Stimulated activated naive CD8-positive, alpha-beta T cell treated with anti-CD3 and anti-CD28 coated beads, Interleukin-15, amount 100 ng/mL, for 72 hours (primary cell): ENCODE measurements around the gene RABEP1.
"Not testable (repeated sequence)": the region's sequence is repeated elsewhere in the genome, so short reads cannot be mapped to it uniquely, and the experiment has no call there.

Experiments
- ATAC-seq: fragments of 150-1000 bp; cut with Tn5 transposase; 2 replicates; pipeline ENCODE4 v1.10.0; 2021; ENCODE audit warnings: mild to moderate bottlenecking, moderate library complexity
- DNase-seq, 2 donors: peaks; one replicate each; pipeline ENCODE4 v3.0.0; 2021 to 2022
- H3K27ac Mint-ChIP-seq, 2 donors: one replicate each; pipeline ENCODE4 v1.8.0; 2022; ENCODE audit warnings: mild to moderate bottlenecking in 2 of 2, mixed read lengths in 2 of 2, moderate library complexity in 2 of 2
- H3K27me3 Mint-ChIP-seq: one replicate; pipeline ENCODE4 v1.8.0; 2022; ENCODE audit warnings: mixed read lengths
- H3K4me1 Mint-ChIP-seq: one replicate; pipeline ENCODE4 v1.8.0; 2022; ENCODE audit warnings: mild to moderate bottlenecking, mixed read lengths
- H3K4me3 Mint-ChIP-seq, 2 donors: one replicate each; pipeline ENCODE4 v1.8.0; 2022; ENCODE audit warnings: mild to moderate bottlenecking in 2 of 2, mixed read lengths in 2 of 2, moderate library complexity in 1 of 2
- H3K9me3 Mint-ChIP-seq, 2 donors: one replicate each; pipeline ENCODE4 v1.8.0; 2022; ENCODE audit warnings: mixed read lengths in 2 of 2

Gene RABEP1

DNA sequence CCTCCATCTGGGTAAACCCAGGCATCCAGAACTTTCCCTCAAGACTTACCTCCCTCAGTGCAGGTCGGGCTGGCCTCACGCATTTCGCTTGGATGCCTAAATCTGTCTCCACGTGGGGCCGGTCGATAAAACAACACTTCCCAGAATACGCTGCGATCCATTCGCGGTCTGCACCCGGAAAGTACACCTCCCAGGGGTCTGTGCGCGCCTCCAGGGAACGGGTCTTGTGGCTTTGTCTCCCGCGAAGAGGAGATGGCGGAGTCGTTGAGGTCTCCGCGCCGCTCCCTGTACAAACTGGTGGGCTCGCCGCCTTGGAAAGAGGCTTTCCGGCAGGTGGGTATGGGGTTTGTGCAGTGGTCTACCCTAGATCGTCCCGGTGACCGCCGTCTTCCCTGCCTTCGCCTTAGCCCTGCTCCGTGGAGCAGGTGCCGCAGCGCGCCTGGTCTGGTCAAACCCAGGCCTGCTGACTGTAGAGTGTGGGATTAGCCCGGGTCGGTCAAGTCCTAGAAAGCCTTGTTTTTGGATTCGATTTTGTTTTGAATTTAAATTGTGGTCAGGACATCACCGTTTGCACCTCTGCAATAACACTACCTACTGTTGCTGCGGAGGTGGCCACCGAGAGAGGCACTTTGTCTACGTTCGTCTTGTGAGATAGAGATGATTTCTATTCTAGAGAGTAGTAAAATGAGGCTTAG, 138.0 kb downstream of the RABEP1 start, which contains the start of gene RPAIN:
RPAIN (plus strand) TSS at position 224 of the 695 bp plus-strand sequence; CDS start at position 253, 29 bp downstream.
- peak within 1 kb of the TSS; percentile 88 to 94 for H3K4me3 Mint-ChIP-seq
- peak within 1 kb of the TSS; percentile 98 to 99 for H3K27ac Mint-ChIP-seq
- DNase-seq, result peak in 1 of 2 donors; percentile 87
- no peaks in the 10 kb centered on the region for H3K27me3 Mint-ChIP-seq
- peak; percentile 79 for ATAC-seq
- no peaks in the 10 kb centered on the region for H3K9me3 Mint-ChIP-seq
- peaks cover 43% of the 10 kb centered on the region for H3K4me1 Mint-ChIP-seq

- Mint-ChIP-seq H3K9me3 (no peaks in the 10 kb centered on the region), H3K27me3 (no peaks in the 10 kb centered on the region), H3K4me1 (peaks cover 34% of the 10 kb centered on the region), H3K27ac (no peak overlapping the region), H3K4me3 (peak overlapping the region in 1 of 2 donors; percentile 25)
- ATAC-seq, result no peak
- DNase-seq, result no peak
These were observed 140.4 kb downstream of the RABEP1 start for GRCh38 chr17:5422505-5422904.

DNA sequence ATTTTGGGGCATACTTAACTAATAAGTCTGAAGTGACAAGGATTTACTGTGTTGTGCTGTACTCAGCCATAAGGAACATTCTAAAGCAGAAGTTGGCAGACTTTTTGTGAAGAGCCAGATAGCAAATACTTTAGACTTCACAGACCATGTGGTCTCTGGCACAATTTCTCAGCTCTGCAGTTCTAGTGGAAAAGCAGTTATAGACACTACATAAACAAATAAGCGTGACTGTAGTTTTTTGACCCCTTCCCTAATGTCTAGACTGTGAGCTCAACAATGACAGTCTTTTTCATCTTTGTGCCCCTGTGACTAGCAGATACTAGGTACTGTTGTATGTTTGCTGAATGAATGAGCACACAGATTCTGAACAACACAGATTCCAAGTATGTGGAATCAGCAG, 142.8 kb downstream of the RABEP1 start:
- H3K27me3 Mint-ChIP-seq, result no peaks in the 10 kb centered on the region
- no peak for ATAC-seq
- H3K27ac Mint-ChIP-seq, result peak overlapping the region in 1 of 2 donors; percentile 69

DNA sequence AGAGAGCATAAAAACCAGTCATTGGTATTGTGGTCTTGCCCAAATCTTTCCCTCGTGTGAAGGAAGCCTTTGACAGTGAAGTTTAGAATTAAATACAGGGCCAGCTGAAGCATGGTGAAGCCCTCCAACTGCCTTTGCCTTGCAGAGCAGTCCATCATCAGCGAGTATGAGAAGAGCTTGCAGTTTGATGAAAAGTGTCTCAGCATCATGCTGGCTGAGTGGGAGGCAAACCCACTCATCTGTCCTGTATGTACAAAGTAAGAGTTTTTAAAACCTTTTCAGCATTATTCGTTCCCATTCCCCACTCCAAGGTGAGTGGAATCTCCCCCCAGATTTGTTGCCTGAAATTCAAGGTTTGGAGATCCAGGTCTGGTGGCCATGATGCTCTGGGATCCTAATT, 143.7 kb downstream of the RABEP1 start:
- no peak overlapping the region for H3K27ac Mint-ChIP-seq
- H3K9me3 Mint-ChIP-seq, result no peaks in the 10 kb centered on the region
- DNase-seq, result no peak
- no peak for ATAC-seq
- peaks cover 35% of the 10 kb centered on the region for H3K4me1 Mint-ChIP-seq
- no peaks in the 10 kb centered on the region for H3K27me3 Mint-ChIP-seq
- H3K4me3 Mint-ChIP-seq, result no peak overlapping the region

More for the DNA sequence above, 142.8 kb downstream of the RABEP1 start:
- Mint-ChIP-seq H3K4me3 (no peak overlapping the region), H3K9me3 (no peaks in the 10 kb centered on the region), H3K4me1 (peaks cover 35% of the 10 kb centered on the region)
- no peak for DNase-seq

GRCh38 chr17:5429191-5429887, 147.3 kb downstream of the RABEP1 start:
- Mint-ChIP-seq H3K27me3 (no peaks in the 10 kb centered on the region), H3K27ac (peak overlapping the region in 1 of 2 donors; percentile 77), H3K4me3 (no peak overlapping the region), H3K4me1 (peaks cover 23% of the 10 kb centered on the region), H3K9me3 (no peaks in the 10 kb centered on the region)
- DNase-seq (no peak), ATAC-seq (no peak)

DNA sequence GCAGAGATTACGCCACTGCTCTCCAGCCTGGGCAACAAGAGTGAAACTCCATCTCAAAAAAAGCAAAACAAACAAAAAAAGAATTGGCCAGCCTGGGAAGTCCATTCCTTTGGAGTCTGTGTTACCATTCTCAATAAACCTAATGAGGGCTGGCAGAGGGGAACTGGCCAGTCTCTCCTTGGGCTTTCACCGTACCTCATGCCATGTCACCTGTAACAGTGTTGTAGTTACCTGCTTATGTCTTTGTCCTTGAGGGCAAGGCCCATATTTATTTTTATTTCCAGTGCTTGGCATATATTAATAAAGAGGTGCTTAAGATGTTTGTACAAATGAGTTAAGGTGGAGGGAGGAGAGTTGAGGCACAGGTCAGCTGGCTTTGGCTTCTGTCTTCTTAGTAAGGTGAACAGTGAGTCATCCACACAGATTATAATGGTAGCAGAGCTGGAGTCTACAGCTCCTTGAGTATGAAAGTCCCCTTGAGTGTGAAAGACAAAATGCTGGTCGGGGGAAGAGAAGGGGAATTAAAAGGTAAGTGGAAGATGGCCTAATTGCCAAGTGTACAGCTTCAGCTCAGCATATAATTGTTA, 148.4 kb downstream of the RABEP1 start:
- no peak for DNase-seq
- peak overlapping the region; percentile 64 to 81 for H3K27ac Mint-ChIP-seq
- H3K9me3 Mint-ChIP-seq, result no peaks in the 10 kb centered on the region
- ATAC-seq, result no peak
- no peak overlapping the region for H3K4me3 Mint-ChIP-seq
- peaks cover 28% of the 10 kb centered on the region for H3K4me1 Mint-ChIP-seq
- no peaks in the 10 kb centered on the region for H3K27me3 Mint-ChIP-seq

DNA sequence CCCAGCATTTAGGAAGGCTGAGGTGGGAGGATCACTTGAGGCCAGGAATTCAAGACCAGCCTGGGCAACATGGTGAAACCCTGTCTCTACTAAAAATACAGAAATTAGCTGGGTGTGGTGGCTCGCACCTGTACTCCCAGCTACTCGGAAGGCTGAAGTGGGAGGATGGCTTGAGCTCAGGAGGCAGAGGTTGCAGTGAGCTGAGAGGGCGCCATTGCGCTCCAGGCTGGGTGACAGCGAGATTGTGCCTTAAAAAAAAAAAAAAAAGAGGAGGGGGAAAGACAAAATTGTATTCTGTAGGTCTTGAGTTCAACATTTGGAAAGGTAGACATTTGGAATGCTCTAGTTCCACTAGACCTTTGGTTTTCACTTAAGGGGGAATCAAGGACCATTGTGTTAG, 149.2 kb downstream of the RABEP1 start:
- H3K9me3 Mint-ChIP-seq, ATAC-seq, H3K4me3 Mint-ChIP-seq, H3K27me3 Mint-ChIP-seq, DNase-seq: not testable (repeated sequence)
- Mint-ChIP-seq H3K27ac (peak overlapping the region; percentile 64 to 81), H3K4me1 (peaks cover 30% of the 10 kb centered on the region)

DNA sequence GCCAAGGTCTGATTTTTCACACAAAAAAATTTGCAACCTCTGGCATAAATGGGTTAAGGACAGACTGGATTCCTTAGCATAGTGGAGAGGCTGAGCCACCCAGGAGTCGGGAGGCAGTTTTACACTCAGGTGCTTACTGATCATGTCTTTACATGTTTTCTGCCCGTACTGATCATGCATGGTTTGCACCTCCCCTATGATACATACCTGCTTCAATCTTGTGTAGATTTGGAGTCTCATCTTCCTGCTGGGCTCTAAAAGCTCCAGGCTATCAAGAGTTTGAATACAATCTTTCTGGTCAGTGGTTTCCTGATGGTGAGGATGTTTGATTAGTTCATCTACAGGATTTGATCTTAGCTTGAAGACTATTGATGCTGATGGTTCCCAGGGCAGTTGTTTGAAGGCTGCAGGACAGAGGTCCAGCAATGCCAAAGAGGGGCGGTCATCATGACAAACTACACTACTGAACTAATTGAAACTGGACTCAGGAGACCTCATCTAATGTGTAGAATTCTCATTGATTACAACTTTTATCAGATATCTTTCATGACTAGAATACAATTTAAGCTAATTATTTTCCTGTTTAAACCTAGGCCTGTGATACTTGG, 150.0 kb downstream of the RABEP1 start:
- H3K4me1 Mint-ChIP-seq, result peaks cover 38% of the 10 kb centered on the region
- H3K4me3 Mint-ChIP-seq, result no peak overlapping the region
- H3K27me3 Mint-ChIP-seq, result no peaks in the 10 kb centered on the region
- H3K27ac Mint-ChIP-seq, result peak overlapping the region in 1 of 2 donors; percentile 64
- no peak for ATAC-seq
- DNase-seq, result no peak
- H3K9me3 Mint-ChIP-seq, result no peaks in the 10 kb centered on the region

DNA sequence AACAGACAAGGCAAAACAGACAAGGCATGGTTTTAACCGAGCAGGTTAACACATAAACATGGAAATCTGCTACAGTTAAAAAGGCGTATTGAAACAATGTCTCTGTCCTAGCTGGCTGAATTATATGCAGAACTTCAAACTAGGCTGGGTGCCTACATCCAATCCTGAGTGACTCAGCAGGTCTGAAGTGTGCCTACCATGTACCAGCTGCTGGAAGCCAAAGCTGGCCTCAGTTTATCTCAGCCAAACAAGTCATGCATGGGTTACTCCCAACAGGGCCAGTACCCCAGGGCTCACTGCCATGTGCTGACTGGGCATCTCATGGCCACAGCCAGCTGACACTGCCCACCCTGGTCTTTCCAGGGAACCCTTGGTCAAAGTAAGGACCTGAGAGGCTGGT, 152.9 kb downstream of the RABEP1 start:
- peaks cover 54% of the 10 kb centered on the region for H3K4me1 Mint-ChIP-seq
- DNase-seq (no peak), ATAC-seq (no peak)
- peak overlapping the region; percentile 32 to 53 for H3K4me3 Mint-ChIP-seq
- no peaks in the 10 kb centered on the region for H3K9me3 Mint-ChIP-seq
- no peaks in the 10 kb centered on the region for H3K27me3 Mint-ChIP-seq
- H3K27ac Mint-ChIP-seq, result peak overlapping the region; percentile 57 to 88
